Liver (tissue), 2 donors: ENCODE results near the gene VWA2.

Source experiments
- CTCF ChIP-seq: fragments of 150-350 bp; IDR thresholded peaks from 2 replicates; pipeline ENCODE4 v1.5.1; 2017; ENCODE audit warnings: improper control_type of control experiment, low read depth, low read length; ENCODE audit not compliant: missing input control
- REST ChIP-seq: IDR thresholded peaks from 2 replicates; pipeline ENCODE4 v1.6.1; 2016; ENCODE audit warnings: antibody characterized with exemption, mild to moderate bottlenecking
- donor health status: healthy.

- TF ChIP-seq REST, result no peak
- TF ChIP-seq CTCF, result no peak
Measured at GRCh38 chr10:114285961-114286441, 46.9 kb downstream of the VWA2 start.
